ENCODE data around the gene NHLH2.

The NHLH2 gene

GRCh38 chr1:115839679-115840237 lies 1.2 kb downstream of the NHLH2 start:
- H3K4me3 ChIP-seq (ENCODE audit: low read depth, low read length) = no peak overlapping the region
- no peak for DNase-seq (ENCODE audit: low read depth, low spot score)
- no peak for TF ChIP-seq CTCF (IDR thresholded peaks at IDR 0.05; ENCODE audit: low read depth, low read length)
- in situ Hi-C loops (cut with HindIII; ENCODE audit: low sequenced_read_pairs) = no loop called here

GRCh38 chr1:115839029-115839678 lies 1.8 kb downstream of the NHLH2 start:
- TF ChIP-seq CTCF (IDR thresholded peaks at IDR 0.05; ENCODE audit: low read depth, low read length) = no peak
- no peak for DNase-seq (ENCODE audit: low read depth, low spot score)
- in situ Hi-C loops (cut with HindIII; ENCODE audit: low sequenced_read_pairs) = no loop called here
- H3K4me3 ChIP-seq (ENCODE audit: low read depth, low read length) = peak overlapping the region; percentile 4

- no peak for DNase-seq (ENCODE audit: low read depth, low spot score)
- no peak for TF ChIP-seq CTCF (IDR thresholded peaks at IDR 0.05; ENCODE audit: low read depth, low read length)
- in situ Hi-C loops (cut with HindIII; ENCODE audit: low sequenced_read_pairs) = no loop called here
- H3K4me3 ChIP-seq (ENCODE audit: low read depth, low read length) = no peak overlapping the region
These were observed 2.4 kb downstream of the NHLH2 start for GRCh38 chr1:115838431-115839028.

- DNase-seq (ENCODE audit: low read depth, low spot score) = no peak
These were observed 3.0 kb downstream of the NHLH2 start for GRCh38 chr1:115837740-115838421.

GRCh38 chr1:115837341-115837739 lies 3.6 kb downstream of the NHLH2 start:
- TF ChIP-seq CTCF (IDR thresholded peaks at IDR 0.05; ENCODE audit: low read depth, low read length) = no peak
- no peak for DNase-seq (ENCODE audit: low read depth, low spot score)
- in situ Hi-C loops (cut with HindIII; ENCODE audit: low sequenced_read_pairs) = no loop called here

More at GRCh38 chr1:115837740-115838421, 3.0 kb downstream of the NHLH2 start:
- no peak for TF ChIP-seq CTCF (IDR thresholded peaks at IDR 0.05; ENCODE audit: low read depth, low read length)
- no peak overlapping the region for H3K4me3 ChIP-seq (ENCODE audit: low read depth, low read length)
- in situ Hi-C loops (cut with HindIII; ENCODE audit: low sequenced_read_pairs) = no loop called here

GRCh38 chr1:115833856-115834255 lies 7.1 kb downstream of the NHLH2 start:
- in situ Hi-C loops (cut with HindIII; ENCODE audit: low sequenced_read_pairs) = no loop called here
- TF ChIP-seq CTCF (IDR thresholded peaks at IDR 0.05; ENCODE audit: low read depth, low read length) = no peak
- H3K4me3 ChIP-seq (ENCODE audit: low read depth, low read length) = no peak overlapping the region
- DNase-seq (ENCODE audit: low read depth, low spot score) = no peak

More at GRCh38 chr1:115837341-115837739, 3.6 kb downstream of the NHLH2 start:
- no peak overlapping the region for H3K4me3 ChIP-seq (ENCODE audit: low read depth, low read length)

All from astrocyte of the spinal cord (primary cell).